ENCODE data around the gene GRAMD2B. TPM values are rescaled to one million over a fixed set of nuclear protein-coding genes. Genes with fewer than 3 reads are reported as not detected.

GRAMD2B gene
- total RNA-seq, 1 donor from 2014 or later, result 29.1 TPM

GRCh38 chr5:126520593-126520953 lies 97.4 kb downstream of the GRAMD2B start:
- H3K27ac Mint-ChIP-seq (ENCODE audit: unreplicated experiment), result no peak overlapping the region
- no peak for TF ChIP-seq CTCF (IDR thresholded peaks at IDR 0.05; ENCODE audit: insufficient read depth, low read depth, low read length)
- no peak for TF ChIP-seq EZH2 (IDR thresholded peaks at IDR 0.05; ENCODE audit: insufficient read depth, low read length)
- H3K4me2 ChIP-seq (ENCODE audit: low read length), result no peak overlapping the region
- H3K79me2 ChIP-seq (ENCODE audit: insufficient read depth, low read length), result no peaks in the 10 kb centered on the region
- H3K27ac ChIP-seq (ENCODE audit: low read depth, low read length), result no peak overlapping the region
- peaks cover 16% of the 10 kb centered on the region for H3K4me1 Mint-ChIP-seq (ENCODE audit: low read depth, unreplicated experiment)
- H3K4me3 Mint-ChIP-seq (ENCODE audit: unreplicated experiment), result no peak overlapping the region
- DNase-seq (ENCODE audit: low read depth) (no peak), FAIRE-seq (no peak)
- no peak overlapping the region for H3K4me3 ChIP-seq (ENCODE audit: insufficient read depth, low read depth, low read length)
- no peaks in the 10 kb centered on the region for H3K36me3 ChIP-seq (ENCODE audit: insufficient read depth, low read length)
- H3K9me3 Mint-ChIP-seq (ENCODE audit: unreplicated experiment), result no peaks in the 10 kb centered on the region
- H4K20me1 ChIP-seq (ENCODE audit: insufficient read depth, low read length), result no peaks in the 10 kb centered on the region
- no peaks in the 10 kb centered on the region for H3K27me3 Mint-ChIP-seq (ENCODE audit: low read depth, unreplicated experiment)
- no peaks in the 10 kb centered on the region for H3K9me3 ChIP-seq (ENCODE audit: insufficient read depth, low read depth, low read length)
- H2AFZ ChIP-seq (ENCODE audit: low read depth, low read length), result no peak overlapping the region
- H3K9ac ChIP-seq (ENCODE audit: low read length), result no peak overlapping the region
- no peaks in the 10 kb centered on the region for H3K36me3 Mint-ChIP-seq (ENCODE audit: low read depth, unreplicated experiment)
- no peaks in the 10 kb centered on the region for H3K27me3 ChIP-seq (ENCODE audit: insufficient read depth, low read length)
- H3K4me1 ChIP-seq (ENCODE audit: insufficient read depth, low read length), result peaks cover 5% of the 10 kb centered on the region

- Mint-ChIP-seq H3K27me3 (ENCODE audit: low read depth, unreplicated experiment) (no peaks in the 10 kb centered on the region), H3K4me3 (ENCODE audit: unreplicated experiment) (no peak overlapping the region), H3K27ac (ENCODE audit: unreplicated experiment) (no peak overlapping the region), H3K4me1 (ENCODE audit: low read depth, unreplicated experiment) (peaks cover 14% of the 10 kb centered on the region), H3K36me3 (ENCODE audit: low read depth, unreplicated experiment) (no peaks in the 10 kb centered on the region), H3K9me3 (ENCODE audit: unreplicated experiment) (no peaks in the 10 kb centered on the region)
- no peaks in the 10 kb centered on the region for H3K27me3 ChIP-seq (ENCODE audit: insufficient read depth, low read length)
- no peak for FAIRE-seq
- H4K20me1 ChIP-seq (ENCODE audit: insufficient read depth, low read length), result no peaks in the 10 kb centered on the region
- DNase-seq (ENCODE audit: low read depth), result no peak
- H3K27ac ChIP-seq (ENCODE audit: low read depth, low read length), result no peak overlapping the region
- H3K36me3 ChIP-seq (ENCODE audit: insufficient read depth, low read length), result no peaks in the 10 kb centered on the region
- H3K9ac ChIP-seq (ENCODE audit: low read length), result no peak overlapping the region
- no peaks in the 10 kb centered on the region for H3K79me2 ChIP-seq (ENCODE audit: insufficient read depth, low read length)
- H3K4me3 ChIP-seq (ENCODE audit: insufficient read depth, low read depth, low read length), result no peak overlapping the region
- no peak overlapping the region for H3K4me2 ChIP-seq (ENCODE audit: low read length)
- H3K4me1 ChIP-seq (ENCODE audit: insufficient read depth, low read length), result peaks cover under 1% of the 10 kb centered on the region
- H2AFZ ChIP-seq (ENCODE audit: low read depth, low read length), result no peak overlapping the region
- no peaks in the 10 kb centered on the region for H3K9me3 ChIP-seq (ENCODE audit: insufficient read depth, low read depth, low read length)
- TF ChIP-seq CTCF (IDR thresholded peaks at IDR 0.05; ENCODE audit: insufficient read depth, low read depth, low read length) (no peak), EZH2 (IDR thresholded peaks at IDR 0.05; ENCODE audit: insufficient read depth, low read length) (no peak)
Observed at GRCh38 chr5:126521130-126521529, 97.9 kb downstream of the GRAMD2B start.

- H3K27me3 ChIP-seq (ENCODE audit: insufficient read depth, low read length), result no peaks in the 10 kb centered on the region
- no peak overlapping the region for H3K4me3 Mint-ChIP-seq (ENCODE audit: unreplicated experiment)
- H3K9ac ChIP-seq (ENCODE audit: low read length), result no peak overlapping the region
- no peaks in the 10 kb centered on the region for H3K36me3 ChIP-seq (ENCODE audit: insufficient read depth, low read length)
- DNase-seq (ENCODE audit: low read depth) (no peak), FAIRE-seq (no peak)
- peaks cover 4% of the 10 kb centered on the region for H3K9me3 Mint-ChIP-seq (ENCODE audit: unreplicated experiment)
- H3K4me2 ChIP-seq (ENCODE audit: low read length), result no peak overlapping the region
- H3K79me2 ChIP-seq (ENCODE audit: insufficient read depth, low read length), result no peaks in the 10 kb centered on the region
- H3K4me1 Mint-ChIP-seq (ENCODE audit: low read depth, unreplicated experiment), result peaks cover 14% of the 10 kb centered on the region
- H3K4me3 ChIP-seq (ENCODE audit: insufficient read depth, low read depth, low read length), result no peak overlapping the region
- no peaks in the 10 kb centered on the region for H3K27me3 Mint-ChIP-seq (ENCODE audit: low read depth, unreplicated experiment)
- no peaks in the 10 kb centered on the region for H3K36me3 Mint-ChIP-seq (ENCODE audit: low read depth, unreplicated experiment)
- H2AFZ ChIP-seq (ENCODE audit: low read depth, low read length), result no peak overlapping the region
- H3K27ac ChIP-seq (ENCODE audit: low read depth, low read length), result no peak overlapping the region
- H3K9me3 ChIP-seq (ENCODE audit: insufficient read depth, low read depth, low read length), result no peaks in the 10 kb centered on the region
- H3K27ac Mint-ChIP-seq (ENCODE audit: unreplicated experiment), result no peak overlapping the region
- no peak for TF ChIP-seq CTCF (IDR thresholded peaks at IDR 0.05; ENCODE audit: insufficient read depth, low read depth, low read length)
- TF ChIP-seq EZH2 (IDR thresholded peaks at IDR 0.05; ENCODE audit: insufficient read depth, low read length), result no peak
- H3K4me1 ChIP-seq (ENCODE audit: insufficient read depth, low read length), result no peaks in the 10 kb centered on the region
- no peaks in the 10 kb centered on the region for H4K20me1 ChIP-seq (ENCODE audit: insufficient read depth, low read length)
Observed at GRCh38 chr5:126523818-126524510, 100.8 kb downstream of the GRAMD2B start.
